GM12878 (cell line): ENCODE measurements around the gene SYNGR1. TPM values are rescaled to one million over a fixed set of nuclear protein-coding genes. Genes with fewer than 3 reads are reported as not detected.

Experiments used
- ATAC-seq: fragments of 200-7000 bp; cut with Tn5 transposase; 3 replicates; pipeline ENCODE4 v1.9.1; 2020; ENCODE audit warnings: mild to moderate bottlenecking, moderate library complexity
- BruUV-seq: library from RNA; stranded (reverse); fragments of 400-500 nt; replicated peaks from 2 replicates; lab custom pipeline; 2021; lab: Mats Ljungman, UMichigan
- CTCF ChIA-PET: fragments of 300-600 bp; sonication (Branson Sonifier 250); formaldehyde crosslinking; extraction: SDS; loops from one replicate; lab custom pipeline; 2021; ENCODE audit warnings: inconsistent platforms; lab: Yijun Ruan, JAX
- POLR2A ChIA-PET: fragments of 350-600 bp; formaldehyde crosslinking; extraction: SDS; loops from one replicate; lab custom pipeline; 2021; ENCODE audit warnings: inconsistent platforms; lab: Charles Lee
- RAD21 ChIA-PET: fragments of 300-600 bp; sonication (Branson Sonifier 250); formaldehyde crosslinking; loops from one replicate; lab custom pipeline; 2023; ENCODE audit warnings: antibody characterized with exemption; ENCODE audit not compliant: unreplicated experiment; lab: Charles Lee
- SMC1A ChIA-PET: fragments of 300-600 bp; sonication (Branson Sonifier 250); formaldehyde crosslinking; loops from one replicate; lab custom pipeline; 2023; ENCODE audit not compliant: unreplicated experiment, uncharacterized antibody; lab: Charles Lee
- DNase-seq: peaks from one replicate; pipeline ENCODE4 v3.0.0-alpha.2; 2011; ENCODE audit warnings: low read depth, low spot score
- FAIRE-seq: peaks from 3 replicates; lab custom pipeline; 2011; peaks lifted over from hg19 to GRCh38; lab: Jason Lieb, UNC
- H2AFZ ChIP-seq: 2 replicates; pipeline ENCODE4 v1.6.0; 2011; ENCODE audit warnings: low read depth, low read length, control low read depth; ENCODE audit not compliant: control insufficient read depth
- H3K27ac ChIP-seq: 2 replicates; pipeline ENCODE4 v1.5.1; 2011; ENCODE audit warnings: control low read depth; ENCODE audit not compliant: control insufficient read depth, insufficient read depth
- H3K27me3 ChIP-seq, 2 experiments: replicated peaks in 1 of 2; 2 replicates each; pipeline versions ENCODE4 v1.6.0 to v1.6.1; 2011; ENCODE audit warnings: low read length in 1 of 2; ENCODE audit not compliant: control insufficient read depth in 2 of 2, insufficient read depth in 2 of 2
- H3K36me3 ChIP-seq, 2 experiments: 2 replicates each; pipeline ENCODE4 v1.5.1; 2011; ENCODE audit warnings: low read length in 1 of 2; ENCODE audit not compliant: control insufficient read depth in 2 of 2, insufficient read depth in 2 of 2
- H3K4me1 ChIP-seq: 2 replicates; pipeline ENCODE4 v1.6.1; 2011; ENCODE audit warnings: mild to moderate bottlenecking, low read length, moderate library complexity, mixed read lengths; ENCODE audit not compliant: control insufficient read depth, insufficient read depth
- H3K4me2 ChIP-seq: 2 replicates; pipeline ENCODE4 v1.6.0; 2011; ENCODE audit warnings: control low read depth; ENCODE audit not compliant: control insufficient read depth, insufficient read depth
- H3K4me3 ChIP-seq: fragments of 200-600 bp; sonication (generic); 2 replicates; pipeline ENCODE4 v1.5.1; 2016
- H3K79me2 ChIP-seq: 2 replicates; pipeline ENCODE4 v1.6.0; 2011; ENCODE audit warnings: low read length; ENCODE audit not compliant: control insufficient read depth, insufficient read depth
- H3K9ac ChIP-seq: 2 replicates; pipeline ENCODE4 v1.8.0; 2011; ENCODE audit warnings: low read length, control low read depth, mixed read lengths; ENCODE audit not compliant: control insufficient read depth, insufficient read depth
- H3K9me3 ChIP-seq: replicated peaks from 3 replicates; pipeline ENCODE4 v1.5.1; 2011; ENCODE audit warnings: mild to moderate bottlenecking, low read length; ENCODE audit not compliant: control insufficient read depth, insufficient read depth
- H4K20me1 ChIP-seq: 2 replicates; pipeline ENCODE4 v1.6.0; 2011; ENCODE audit not compliant: control insufficient read depth, insufficient read depth
- CEBPZ ChIP-seq: fragments of 150-350 bp; IDR thresholded peaks from 2 replicates; pipeline ENCODE4 v1.6.1; 2016; ENCODE audit warnings: low read depth, low read length
- CREB1 ChIP-seq: IDR thresholded peaks from 2 replicates; pipeline ENCODE4 v1.6.1; 2012; ENCODE audit warnings: low read depth, mild to moderate bottlenecking, inconsistent platforms
- E4F1 ChIP-seq: fragments of 450-650 bp; IDR thresholded peaks from 2 replicates; pipeline ENCODE4 v1.6.1; 2018; ENCODE audit warnings: borderline replicate concordance, mild to moderate bottlenecking; ENCODE audit not compliant: partially characterized antibody
- IRF3 ChIP-seq: fragments of 450-650 bp; IDR thresholded peaks from 2 replicates; pipeline ENCODE4 v1.6.1; 2014; ENCODE audit warnings: mild to moderate bottlenecking
- REST ChIP-seq: IDR thresholded peaks from 2 replicates; pipeline ENCODE4 v1.6.1; 2012; ENCODE audit warnings: mild to moderate bottlenecking, low read depth, low read length
- USF2 ChIP-seq: IDR thresholded peaks from 2 replicates; pipeline ENCODE4 v1.6.1; 2011; ENCODE audit warnings: low read depth, low read length, improper control_type of control experiment, borderline replicate concordance
- ZBTB4 ChIP-seq: fragments of 450-650 bp; formaldehyde crosslinking; IDR thresholded peaks from 2 replicates; pipeline ENCODE4 v1.4.0; 2022; ENCODE audit warnings: mild to moderate bottlenecking, moderate library complexity
- ZSCAN29 ChIP-seq: fragments of 450-650 bp; IDR thresholded peaks from 2 replicates; pipeline ENCODE4 v1.6.1; 2017; ENCODE audit warnings: mild to moderate bottlenecking, moderate library complexity
- WGBS: methylation state at CpG from one replicate; pipeline ENCODE4 v1.1.6; 2016; ENCODE audit warnings: low lambda C conversion rate; ENCODE audit not compliant: insufficient replicate concordance, insufficient coverage; ENCODE audit errors: missing lambda C conversion rate; 5-methylcytosine and 5-hydroxymethylcytosine counted together
- in situ Hi-C: fragments of 300-500 bp; cut with MboI; formaldehyde crosslinking; loops from 9 replicates; pipeline ENCODE4 v1.14.3; 2018; ENCODE audit warnings: mixed read lengths
- intact Hi-C: fragments of 100-400 bp; cut with micrococcal nuclease; formaldehyde crosslinking; loops from one replicate; pipeline ENCODE4 v1.14.2; 2022; ENCODE audit not compliant: unreplicated experiment
- polyA plus RNA-seq, 11 experiments: library from polyadenylated mRNA; depleted of rRNA in 4 of 11; unstranded in 6 of 11; stranded (reverse) in 5 of 11; fragments of >200 nt; fragmentation: Nextera tagmentation in 4 of 11; fragmentation: Illumina TruSeq in 1 of 11; extraction: Ambion mirVana in 4 of 11; extraction: Trizol in 1 of 11; gene quantifications; 1 replicate in 1 of 11; 2 replicates in 10 of 11; pipeline versions ENCODE4 v1.2.1 to v1.2.3, GENCODE V29; 2011 to 2016; ENCODE audit warnings: inconsistent platforms in 2 of 11, missing spikeins in 2 of 11, low read depth in 1 of 11
- total RNA-seq, 4 experiments: library from RNA; depleted of rRNA in 3 of 4; stranded (reverse); fragments of >200 nt in 3 of 4; fragmentation: Illumina TruSeq in 1 of 4; extraction: Trizol in 1 of 4; gene quantifications; 2 replicates each; pipeline versions ENCODE4 v1.2.1 to v1.2.3, GENCODE V29; 2013 to 2021

The SYNGR1 gene
- total and polyA plus RNA-seq, 10 of the 15 experiments (the other 5 are each of a cell fraction or from before 2014, with no cell fraction given) = 0.87 to 9.2 (median 3.5) TPM

- no peak overlapping the region for H3K27ac ChIP-seq
Measured at GRCh38 chr22:39362271-39362670, 12.5 kb downstream of the SYNGR1 start.

More at GRCh38 chr22:39362271-39362670, 12.5 kb downstream of the SYNGR1 start:
- DNase-seq (no peak), FAIRE-seq (no peak), ATAC-seq (no peak)
- intact Hi-C loops = no loop called here
- no peak overlapping the region for H3K4me2 ChIP-seq
- H3K4me1 ChIP-seq = no peaks in the 10 kb centered on the region
- ChIA-PET CTCF (no interaction called here), RAD21 (no interaction called here), SMC1A (no interaction called here), POLR2A (no interaction called here)
- H3K79me2 ChIP-seq = no peaks in the 10 kb centered on the region
- no peak overlapping the region for H2AFZ ChIP-seq
- H3K9ac ChIP-seq = no peak overlapping the region
- no TSS peak for BruUV-seq
- no peaks in the 10 kb centered on the region for H3K27me3 ChIP-seq
- in situ Hi-C loops = no loop called here
- no peaks in the 10 kb centered on the region for H4K20me1 ChIP-seq
- H3K9me3 ChIP-seq = no peaks in the 10 kb centered on the region
- 57% methylated on average over 11 of the region's 11 CpGs for WGBS
- TF ChIP-seq E4F1 = no peak
- TF ChIP-seq CEBPZ = no peak
- TF ChIP-seq IRF3 = no peak
- no peak for TF ChIP-seq CREB1
- TF ChIP-seq REST = no peak
- no peak for TF ChIP-seq USF2
- TF ChIP-seq ZBTB4 = no peak
- TF ChIP-seq ZSCAN29 = no peak
- no peaks in the 10 kb centered on the region for H3K36me3 ChIP-seq
- no peak overlapping the region for H3K4me3 ChIP-seq
